GM18519 (cell line): ENCODE data around the gene C3orf49.
A peak's percentile ranks its signal among the peaks of the same experiment; 100 is the strongest.

Source experiments
- ATAC-seq: cut with Tn5 transposase; IDR thresholded peaks from one replicate; pipeline ENCODE4 v1.9.1; 2021; ENCODE audit warnings: mild to moderate bottlenecking, moderate library complexity; ENCODE audit not compliant: unreplicated experiment, low FRiP score

Gene C3orf49

DNA sequence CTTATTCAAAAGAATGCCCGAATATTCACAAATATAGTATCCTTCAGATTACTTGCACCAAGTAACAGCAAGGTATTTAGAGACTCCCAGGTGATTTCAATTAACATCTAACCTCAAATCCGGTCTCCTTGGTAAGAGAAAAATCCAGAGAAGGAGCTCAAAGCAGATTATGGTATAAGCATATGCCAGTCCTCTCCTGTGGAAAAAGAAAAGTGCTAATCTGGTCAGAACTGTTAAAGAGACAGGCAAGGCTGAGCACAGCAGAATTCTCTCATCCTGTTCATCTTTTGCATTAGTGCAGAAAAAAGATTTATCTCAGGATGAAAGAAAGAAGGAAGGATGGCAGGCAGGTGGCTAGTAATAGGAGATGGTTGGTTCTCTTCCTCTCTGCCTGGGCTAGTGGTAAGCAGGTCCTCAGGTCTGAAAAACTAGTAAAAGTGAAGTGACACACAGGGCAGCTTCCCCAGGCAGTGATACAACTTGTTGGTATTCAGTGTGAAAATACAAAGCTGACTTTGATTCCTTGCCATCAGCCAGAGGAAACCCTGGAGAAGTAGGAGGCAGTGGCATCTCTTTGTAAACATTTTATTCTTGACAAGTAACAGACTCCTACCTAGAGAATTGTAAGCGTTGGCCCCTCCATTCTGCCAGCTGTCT, 58.8 kb downstream of the C3orf49 start:
- no peak for ATAC-seq

DNA sequence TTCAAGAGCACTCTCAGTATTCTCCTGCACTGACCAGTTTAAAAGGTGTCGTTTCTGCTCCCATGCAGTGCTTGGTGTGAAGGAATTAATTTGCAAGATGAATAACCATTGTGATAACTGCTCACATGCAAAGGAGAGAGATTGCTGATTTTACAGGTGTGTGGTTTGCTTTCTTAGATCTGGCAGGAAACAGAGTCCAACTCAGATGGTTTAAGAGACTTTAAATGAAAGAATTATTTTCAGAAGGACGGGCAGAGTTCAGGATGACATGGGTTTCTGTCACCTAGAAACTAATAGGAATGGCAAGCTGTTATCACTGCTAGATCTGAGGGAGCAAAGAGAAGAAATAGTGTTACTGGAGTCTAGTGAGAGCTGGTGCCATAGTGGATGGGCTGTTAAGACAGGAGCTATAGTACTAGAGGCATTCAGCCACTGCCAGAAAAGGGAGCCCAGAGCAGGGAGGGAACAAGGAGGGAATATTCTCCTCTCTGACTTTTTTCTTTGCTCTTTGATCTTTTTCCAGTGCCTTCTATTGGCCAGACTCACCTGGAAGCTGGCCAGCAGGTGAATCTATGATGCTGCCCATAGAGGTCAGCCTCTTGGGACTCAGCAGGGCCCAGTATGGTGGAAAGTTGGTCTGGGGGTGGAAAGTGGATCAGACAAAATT, 59.4 kb downstream of the C3orf49 start:
- no peak for ATAC-seq

DNA sequence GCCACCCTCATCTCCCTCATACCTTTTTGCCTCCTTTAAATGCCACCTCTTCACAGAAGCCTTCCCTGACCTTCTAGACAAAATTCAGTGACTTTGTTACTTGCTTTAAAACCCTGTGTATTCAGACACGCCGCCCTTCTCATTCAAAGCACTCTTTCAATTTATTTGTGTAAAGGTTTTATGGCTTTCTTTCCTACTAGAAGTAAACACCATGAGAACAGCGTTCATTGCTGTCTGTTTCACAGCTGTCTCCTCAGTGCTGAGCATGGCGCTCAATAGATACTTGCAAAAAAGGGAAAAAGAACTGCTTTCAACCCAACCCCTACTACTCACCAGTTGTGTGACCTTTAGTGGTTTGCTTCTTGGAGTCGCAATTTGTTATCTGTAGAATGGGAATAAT, 61.6 kb downstream of the C3orf49 start:
- no peak for ATAC-seq

DNA sequence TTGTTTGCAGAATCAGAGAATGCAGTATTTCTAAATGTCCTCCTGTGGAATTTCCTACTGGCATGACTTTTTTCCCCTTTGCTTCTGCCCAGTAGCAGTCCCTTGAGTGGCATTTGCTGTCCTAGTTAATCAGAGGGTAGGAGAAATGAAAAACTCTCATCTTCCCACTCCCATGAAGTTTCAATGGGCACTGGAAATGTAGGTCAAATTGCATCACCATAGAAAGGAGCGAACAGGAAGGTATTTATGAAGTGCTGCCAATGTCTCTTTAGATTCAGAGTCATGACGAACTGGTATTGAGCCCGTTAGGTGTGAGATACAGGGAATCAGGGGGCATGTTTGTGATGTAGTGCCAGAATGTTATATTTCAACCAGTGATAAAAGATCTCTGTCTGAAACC, 67.8 kb downstream of the C3orf49 start:
- no peak for ATAC-seq

DNA sequence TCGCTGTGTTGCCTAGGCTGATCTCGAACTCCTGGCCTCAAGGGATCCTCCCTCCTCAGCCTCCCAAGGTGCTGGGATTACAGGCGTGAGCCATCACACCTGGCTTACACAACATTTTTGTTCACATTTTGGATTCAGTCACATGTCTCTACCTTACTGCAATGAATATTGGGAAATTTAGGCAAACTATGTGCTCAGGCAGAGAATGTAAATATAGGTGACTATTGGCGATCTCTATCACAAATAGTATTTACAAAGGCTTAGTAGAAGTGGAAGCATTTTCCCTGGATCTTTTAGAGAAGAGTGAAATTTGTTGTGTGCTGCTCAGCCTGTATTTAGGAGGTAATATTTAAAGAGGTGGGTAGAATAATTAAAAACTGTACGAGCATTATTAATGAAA, 72.4 kb downstream of the C3orf49 start:
- ATAC-seq, result no peak

DNA sequence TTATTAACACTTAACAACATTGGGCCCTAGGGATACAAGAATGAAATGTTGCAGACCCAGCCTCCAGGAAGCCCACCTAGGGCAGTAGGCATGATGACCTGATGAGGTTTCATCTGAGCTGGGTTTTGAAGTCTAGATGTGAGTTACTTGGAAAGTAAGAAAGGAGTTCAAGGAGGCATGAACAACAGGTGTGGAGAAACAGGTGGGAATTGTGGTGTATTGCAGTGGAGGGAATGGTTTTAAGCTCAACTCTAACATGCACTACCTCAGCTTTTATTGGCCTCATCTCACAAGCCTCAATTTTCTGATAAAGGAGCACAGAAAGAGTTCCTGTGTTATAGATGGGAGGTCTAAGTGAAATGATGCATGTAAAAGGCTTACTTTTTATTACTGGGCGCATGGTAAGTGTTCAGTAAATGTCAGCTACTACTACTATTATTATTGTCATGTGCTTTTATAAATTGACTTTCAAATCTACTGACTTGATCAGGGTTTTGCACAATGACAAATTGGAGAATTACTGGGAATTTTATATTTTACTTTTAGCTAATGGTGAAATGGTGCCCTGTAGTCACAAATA, 73.8 kb downstream of the C3orf49 start:
- no peak for ATAC-seq

DNA sequence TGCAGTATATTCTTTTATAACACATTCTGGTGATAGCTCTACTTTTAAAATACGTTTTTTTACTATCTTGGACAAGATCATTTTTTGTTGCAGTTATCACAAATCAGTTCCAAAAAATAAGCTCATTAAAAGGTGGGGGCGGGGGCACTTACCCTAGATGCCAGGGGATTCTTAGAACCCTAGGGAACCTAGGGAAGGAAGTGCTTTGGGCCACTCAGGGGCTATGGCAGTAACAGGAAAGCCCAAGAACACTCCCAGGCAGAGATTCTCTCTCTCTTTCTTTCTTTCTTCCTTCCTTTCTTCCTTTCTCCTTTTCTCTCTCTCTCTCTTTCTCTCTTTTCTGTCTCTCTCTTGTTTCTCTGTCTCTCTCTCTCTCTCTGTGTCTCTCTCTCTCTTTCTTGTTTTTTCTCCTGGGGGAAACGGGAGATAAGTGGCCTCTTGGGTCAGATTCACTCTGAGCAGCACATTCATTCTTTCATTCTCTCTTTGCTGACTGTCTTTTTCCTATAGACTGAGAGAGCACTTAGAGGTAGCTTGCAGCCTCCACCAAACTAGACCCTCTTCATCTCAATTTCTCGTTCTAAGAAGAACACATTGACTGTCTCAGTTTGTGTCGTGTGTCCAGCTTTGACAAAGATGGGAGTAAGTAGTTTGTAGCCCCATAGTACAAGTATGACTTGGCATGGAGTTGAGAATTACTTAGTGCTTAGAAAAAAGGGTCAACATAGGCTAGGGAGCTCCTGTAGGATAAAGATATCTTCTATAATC, 76.5 kb downstream of the C3orf49 start:
- no peak for ATAC-seq

DNA sequence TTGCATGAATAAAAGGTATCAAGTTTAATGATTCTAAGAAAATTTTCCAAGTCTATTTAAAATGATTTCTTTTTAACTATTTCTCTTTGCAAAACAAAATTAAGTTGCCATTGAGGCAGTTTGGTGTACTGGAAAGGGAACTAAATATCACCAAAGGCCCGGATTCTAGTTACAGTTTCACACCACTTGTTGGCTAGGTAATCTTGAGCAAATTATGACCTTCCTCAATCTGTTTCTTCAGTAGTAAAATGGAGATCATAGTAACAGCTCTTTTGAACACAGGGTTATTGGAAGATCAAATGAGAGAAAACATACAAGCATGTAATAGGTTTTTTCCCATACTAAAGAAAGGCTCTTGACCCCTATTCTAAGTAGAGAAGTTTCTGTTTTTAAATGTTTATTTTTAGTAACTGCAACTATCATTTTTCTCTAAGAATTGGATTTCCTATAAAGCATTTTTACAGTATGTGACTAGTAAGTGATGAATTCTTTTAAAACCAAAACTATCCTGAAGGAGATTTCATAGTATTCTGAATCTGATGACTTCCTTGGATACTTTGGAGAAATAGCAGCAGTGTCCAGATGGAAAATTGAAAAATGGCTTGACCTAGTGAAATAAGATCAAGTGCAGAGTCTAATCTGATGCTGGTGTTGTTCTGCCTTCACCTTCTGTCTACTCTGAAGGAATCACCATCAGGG, 77.4 kb downstream of the C3orf49 start:
- peak; percentile 74 for ATAC-seq
